Spinal cord (tissue), 10 donors: ENCODE results near the gene PTCH1. TPM values are rescaled to one million over a fixed set of nuclear protein-coding genes. Genes with fewer than 3 reads are reported as not detected.

ENCODE experiments used
- DNase-seq, 6 donors: peaks; one replicate each; pipeline versions ENCODE4 v3.0.0 to v3.0.0-alpha.2; 2013 to 2015; ENCODE audit warnings: low spot score in 6 of 6, low read depth in 4 of 6
- H3K27ac ChIP-seq: one replicate; pipeline ENCODE4 v1.5.1; 2013; ENCODE audit warnings: low read depth, low read length, control low read depth
- H3K27me3 ChIP-seq: one replicate; pipeline ENCODE4 v1.6.1; 2013; ENCODE audit warnings: low read length; ENCODE audit not compliant: control insufficient read depth, insufficient read depth
- H3K36me3 ChIP-seq: one replicate; pipeline ENCODE4 v1.6.1; 2013; ENCODE audit warnings: low read length; ENCODE audit not compliant: control insufficient read depth, insufficient read depth
- H3K4me1 ChIP-seq: one replicate; pipeline ENCODE4 v1.6.1; 2013; ENCODE audit warnings: low read length; ENCODE audit not compliant: control insufficient read depth, insufficient read depth
- H3K4me3 ChIP-seq: one replicate; pipeline ENCODE4 v1.5.1; 2013; ENCODE audit warnings: low read depth, low read length, control low read depth
- H3K9me3 ChIP-seq: one replicate; pipeline ENCODE4 v1.6.1; 2013; ENCODE audit warnings: low read length; ENCODE audit not compliant: control insufficient read depth, insufficient read depth
- WGBS: methylation state at CpG from one replicate; pipeline ENCODE4 v1.1.5; 2013; ENCODE audit warnings: missing lambda C conversion rate; ENCODE audit not compliant: insufficient coverage; 5-methylcytosine and 5-hydroxymethylcytosine counted together
- long read RNA-seq, 4 donors: transcript quantifications; one replicate each; lab custom pipeline, GENCODE V29; 2026
- polyA plus RNA-seq, 2 donors: library from polyadenylated mRNA; unstranded; fragments of 120-200 nt; gene quantifications; one replicate each; pipeline ENCODE4 v1.2.1, GENCODE V29; 2013; ENCODE audit not compliant: insufficient read length in 2 of 2
- total RNA-seq, 2 donors: library from RNA; depleted of rRNA in 1 of 2; stranded (reverse); fragments of 120-200 nt in 1 of 2; fragments of >200 nt in 1 of 2; gene quantifications; one replicate each; pipeline versions ENCODE4 v1.2.3 to v1.2.4, GENCODE V29; 2013 to 2014
- donor health status: healthy.

PTCH1 gene
- 10 to 100 TPM; 24.2 to 25.6 TPM for total RNA-seq
- 10 to 100 TPM; 64.8 to 76.7 TPM for polyA plus RNA-seq
- long read RNA-seq, donor 1, full-length matches to known transcripts = 4 of 4 reads
- long read RNA-seq, donor 1, partial matches to known transcripts = 0 of 4 reads
- long read RNA-seq, donor 1, other reads (novel, unspliced or antisense) = 0 of 4 reads
- long read RNA-seq, donor 2, full-length matches to known transcripts = 3 of 3 reads
- long read RNA-seq, donor 2, partial matches to known transcripts = 0 of 3 reads
- long read RNA-seq, donor 2, other reads (novel, unspliced or antisense) = 0 of 3 reads
- long read RNA-seq, donor 3, full-length matches to known transcripts = 1 of 6 reads
- long read RNA-seq, donor 3, partial matches to known transcripts = 5 of 6 reads
- long read RNA-seq, donor 3, other reads (novel, unspliced or antisense) = 0 of 6 reads
- long read RNA-seq, donor 4, full-length matches to known transcripts = 5 of 27 reads
- long read RNA-seq, donor 4, partial matches to known transcripts = 22 of 27 reads
- long read RNA-seq, donor 4, other reads (novel, unspliced or antisense) = 0 of 27 reads

- Histone ChIP-seq H3K9me3 (no peaks in the 10 kb centered on the region), H3K4me3 (peak within 1 kb of the TSS; percentile 71), H3K36me3 (no peaks in the 10 kb centered on the region), H3K4me1 (peaks cover 27% of the 10 kb centered on the region), H3K27me3 (peaks cover 2% of the 10 kb centered on the region), H3K27ac (peak within 1 kb of the TSS; percentile 91)
- peak in 2 of 6 donors; percentile 87 to 90 for DNase-seq
- under 1% methylated on average over 50 of the region's 64 CpGs for WGBS
Observed at GRCh38 chr9:95516734-95517558, at the start of gene PTCH1. PTCH1 (minus strand) TSS chr9:95516971.

GRCh38 chr9:95565982-95566381 lies 49.2 kb upstream of the PTCH1 start:
- no peak for DNase-seq
- WGBS = 75% methylated on average over 3 of the region's 5 CpGs
- no peaks in the 10 kb centered on the region for H3K36me3 ChIP-seq
- no peak overlapping the region for H3K4me3 ChIP-seq
- H3K27me3 ChIP-seq = no peaks in the 10 kb centered on the region
- no peak overlapping the region for H3K27ac ChIP-seq
- peaks cover 9% of the 10 kb centered on the region for H3K4me1 ChIP-seq
- no peaks in the 10 kb centered on the region for H3K9me3 ChIP-seq

GRCh38 chr9:95561913-95562312 lies 45.1 kb upstream of the PTCH1 start:
- no peaks in the 10 kb centered on the region for H3K4me1 ChIP-seq
- no peak overlapping the region for H3K27ac ChIP-seq
- WGBS = 90% methylated on average over 12 of the region's 12 CpGs
- no peaks in the 10 kb centered on the region for H3K9me3 ChIP-seq
- H3K27me3 ChIP-seq = no peaks in the 10 kb centered on the region
- DNase-seq = no peak
- no peak overlapping the region for H3K4me3 ChIP-seq
- no peaks in the 10 kb centered on the region for H3K36me3 ChIP-seq

- Histone ChIP-seq H3K4me3 (no peak overlapping the region), H3K27ac (no peak overlapping the region), H3K4me1 (peaks cover 10% of the 10 kb centered on the region), H3K9me3 (no peaks in the 10 kb centered on the region), H3K36me3 (no peaks in the 10 kb centered on the region), H3K27me3 (peaks cover 7% of the 10 kb centered on the region)
- WGBS = 92% methylated on average over 10 of the region's 11 CpGs
- no peak for DNase-seq
Observed at GRCh38 chr9:95557142-95557541, 40.4 kb upstream of the PTCH1 start.

GRCh38 chr9:95556521-95556920 lies 39.8 kb upstream of the PTCH1 start:
- H3K36me3 ChIP-seq = no peaks in the 10 kb centered on the region
- H3K27me3 ChIP-seq = peaks cover 7% of the 10 kb centered on the region
- peaks cover 12% of the 10 kb centered on the region for H3K4me1 ChIP-seq
- H3K27ac ChIP-seq = no peak overlapping the region
- H3K9me3 ChIP-seq = no peaks in the 10 kb centered on the region
- WGBS = 69% methylated on average over 9 of the region's 10 CpGs
- H3K4me3 ChIP-seq = no peak overlapping the region
- DNase-seq = no peak

- DNase-seq = peak in 2 of 6 donors; percentile 70 to 83
- Histone ChIP-seq H3K9me3 (no peaks in the 10 kb centered on the region), H3K4me1 (peaks cover 12% of the 10 kb centered on the region), H3K4me3 (peak overlapping the region; percentile 16), H3K36me3 (no peaks in the 10 kb centered on the region), H3K27ac (no peak overlapping the region), H3K27me3 (peaks cover 7% of the 10 kb centered on the region)
- WGBS = 23% methylated on average over 32 of the region's 43 CpGs
Observed at GRCh38 chr9:95552814-95553546, 36.2 kb upstream of the PTCH1 start.

GRCh38 chr9:95552255-95552654 lies 35.5 kb upstream of the PTCH1 start:
- Histone ChIP-seq H3K36me3 (no peaks in the 10 kb centered on the region), H3K4me1 (peaks cover 12% of the 10 kb centered on the region), H3K9me3 (no peaks in the 10 kb centered on the region), H3K27me3 (peaks cover 7% of the 10 kb centered on the region), H3K4me3 (no peak overlapping the region), H3K27ac (no peak overlapping the region)
- 47% methylated on average over 4 of the region's 6 CpGs for WGBS
- no peak for DNase-seq

- peaks cover 15% of the 10 kb centered on the region for H3K4me1 ChIP-seq
- H3K27me3 ChIP-seq = peaks cover 7% of the 10 kb centered on the region
- DNase-seq = no peak
- WGBS = 92% methylated on average over 2 of the region's 4 CpGs
- H3K9me3 ChIP-seq = no peaks in the 10 kb centered on the region
- no peaks in the 10 kb centered on the region for H3K36me3 ChIP-seq
- no peak overlapping the region for H3K4me3 ChIP-seq
- no peak overlapping the region for H3K27ac ChIP-seq
Observed at GRCh38 chr9:95551406-95551805, 34.6 kb upstream of the PTCH1 start.
